Measurements from ENCODE around the gene DKK3.

Gene DKK3

GRCh38 chr11:12003815-12004214 is 4.6 kb downstream of the DKK3 start:
- no peak for DNase-seq (ENCODE audit: low read depth in 2 of 2)

DNA sequence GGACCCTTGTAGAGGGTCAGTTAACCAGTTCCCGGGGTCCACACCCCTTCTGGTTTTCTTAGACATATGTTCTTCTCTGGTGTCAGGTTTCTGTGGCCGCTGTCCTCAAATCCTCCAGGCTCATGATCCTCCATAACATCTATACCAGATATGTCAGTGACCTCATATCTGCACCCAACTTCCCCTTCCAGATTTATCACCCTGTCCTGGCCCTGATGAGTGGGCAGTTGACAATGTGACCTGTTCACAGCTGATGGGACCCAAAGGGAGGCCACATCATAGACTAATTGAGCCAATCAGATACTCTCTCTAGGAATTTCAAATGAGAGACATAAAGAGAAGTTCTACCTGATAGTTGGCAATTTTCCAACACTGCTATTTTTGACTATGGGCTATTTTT is 5.1 kb downstream of the DKK3 start:
- DNase-seq (ENCODE audit: low read depth in 2 of 2) = no peak

DNA sequence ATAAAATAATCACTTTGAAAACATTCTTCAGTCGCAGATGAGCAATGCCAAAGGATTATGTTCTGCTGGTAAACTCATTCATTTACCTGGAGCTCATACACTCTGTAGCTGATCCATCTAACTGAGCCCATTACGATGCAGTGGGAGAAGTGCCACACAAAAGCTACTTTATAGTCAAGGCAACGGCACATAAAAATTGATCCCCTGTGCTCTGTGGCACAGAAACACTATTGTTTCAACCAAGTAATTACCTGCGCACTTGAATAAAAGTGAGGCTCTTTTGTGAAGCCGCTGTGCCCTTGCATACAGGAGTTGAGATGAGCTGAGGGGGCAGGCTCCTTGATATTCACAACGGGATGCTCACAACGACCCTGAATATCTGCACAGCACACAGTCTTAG is 7.2 kb downstream of the DKK3 start:
- DNase-seq (ENCODE audit: low read depth in 2 of 2) = no peak

GRCh38 chr11:11998091-11998781 is 10.2 kb downstream of the DKK3 start:
- no peak for DNase-seq (ENCODE audit: low read depth in 2 of 2)

- DNase-seq (ENCODE audit: low read depth in 2 of 2) = no peak
These were observed 11.4 kb downstream of the DKK3 start for GRCh38 chr11:11997049-11997322.

DNA sequence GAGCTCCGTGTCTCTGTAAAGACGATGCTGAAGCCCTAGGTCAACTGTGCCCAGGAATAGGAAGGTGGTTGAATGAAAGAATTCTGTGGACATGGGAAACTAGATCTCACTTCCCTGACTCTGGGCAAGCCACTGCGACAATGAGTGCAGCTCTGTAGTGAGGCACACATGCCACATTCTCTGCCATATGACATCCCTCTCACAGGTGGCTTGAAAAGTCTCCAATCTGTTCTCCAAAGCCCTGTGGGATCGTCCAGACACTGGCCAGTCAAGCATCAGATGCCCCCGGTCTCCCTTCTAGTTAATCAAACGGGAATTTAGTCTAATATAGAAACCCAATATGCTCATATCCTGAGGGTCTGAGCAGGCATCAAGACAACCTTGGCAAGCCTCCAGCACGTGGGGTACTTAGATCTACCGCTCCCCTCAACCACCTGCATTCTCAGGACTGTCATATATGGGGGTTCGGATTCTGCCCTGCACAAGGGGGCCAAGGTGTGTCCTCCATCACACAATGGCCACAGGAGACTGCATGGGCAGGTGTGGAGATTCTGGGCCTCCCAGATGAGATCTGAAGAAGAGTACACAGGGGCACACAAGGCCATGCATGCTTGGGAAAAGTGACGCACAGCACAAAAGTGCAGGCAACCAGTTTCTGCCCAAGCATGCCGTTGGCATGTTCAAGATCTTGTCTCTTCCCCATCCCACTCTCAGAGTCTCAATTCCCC is 11.9 kb downstream of the DKK3 start:
- no peak for DNase-seq (ENCODE audit: low read depth in 2 of 2)

- DNase-seq (ENCODE audit: low read depth in 2 of 2) = no peak
These were observed 12.8 kb downstream of the DKK3 start for GRCh38 chr11:11995601-11996000.

GRCh38 chr11:11993839-11994238 is 14.6 kb downstream of the DKK3 start:
- DNase-seq (ENCODE audit: low read depth in 2 of 2) = no peak

DNA sequence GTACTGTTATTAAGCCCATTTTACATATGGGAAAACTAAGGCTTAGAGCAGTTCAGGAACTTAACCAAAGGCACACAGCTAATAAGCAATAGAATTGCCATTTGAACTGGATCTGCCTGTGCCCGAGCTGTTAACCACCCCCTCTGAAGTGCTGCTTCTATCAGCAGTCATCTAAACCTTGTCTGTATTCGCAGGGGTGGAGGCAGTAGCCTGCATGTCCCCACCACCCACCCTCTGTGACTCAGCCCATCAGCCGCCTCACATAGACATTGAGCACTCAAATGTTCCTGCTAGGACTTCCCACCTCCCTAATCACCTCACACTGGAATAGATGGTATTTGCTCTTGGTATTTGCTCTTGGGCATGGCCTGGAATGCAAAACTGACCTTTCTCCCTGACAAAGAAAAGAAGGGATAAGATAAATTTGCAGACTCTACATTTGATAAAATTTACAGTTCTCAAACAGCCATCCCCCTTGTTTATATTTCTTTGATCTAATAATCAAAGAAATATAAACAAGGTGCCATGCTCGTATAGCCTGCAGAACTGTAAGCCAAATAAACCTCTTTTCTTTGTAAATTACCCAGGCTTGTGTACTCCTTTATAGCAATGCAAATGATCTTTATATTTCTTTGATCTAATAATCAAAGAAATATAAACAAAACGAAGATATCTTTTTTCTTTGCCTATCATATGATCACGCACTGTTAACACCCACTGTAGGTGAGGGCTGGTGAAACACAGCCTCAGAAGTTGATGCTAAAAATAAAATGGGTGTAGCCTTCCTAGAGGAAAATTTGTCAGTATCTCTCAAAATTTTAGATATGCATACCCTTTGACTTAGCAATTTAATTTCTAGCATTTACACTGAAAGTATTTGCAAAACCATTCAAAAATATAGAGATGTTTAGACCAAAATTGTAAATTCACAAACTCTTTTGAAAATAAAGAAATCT is 15.9 kb downstream of the DKK3 start:
- no peak for DNase-seq (ENCODE audit: low read depth in 2 of 2)

DNA sequence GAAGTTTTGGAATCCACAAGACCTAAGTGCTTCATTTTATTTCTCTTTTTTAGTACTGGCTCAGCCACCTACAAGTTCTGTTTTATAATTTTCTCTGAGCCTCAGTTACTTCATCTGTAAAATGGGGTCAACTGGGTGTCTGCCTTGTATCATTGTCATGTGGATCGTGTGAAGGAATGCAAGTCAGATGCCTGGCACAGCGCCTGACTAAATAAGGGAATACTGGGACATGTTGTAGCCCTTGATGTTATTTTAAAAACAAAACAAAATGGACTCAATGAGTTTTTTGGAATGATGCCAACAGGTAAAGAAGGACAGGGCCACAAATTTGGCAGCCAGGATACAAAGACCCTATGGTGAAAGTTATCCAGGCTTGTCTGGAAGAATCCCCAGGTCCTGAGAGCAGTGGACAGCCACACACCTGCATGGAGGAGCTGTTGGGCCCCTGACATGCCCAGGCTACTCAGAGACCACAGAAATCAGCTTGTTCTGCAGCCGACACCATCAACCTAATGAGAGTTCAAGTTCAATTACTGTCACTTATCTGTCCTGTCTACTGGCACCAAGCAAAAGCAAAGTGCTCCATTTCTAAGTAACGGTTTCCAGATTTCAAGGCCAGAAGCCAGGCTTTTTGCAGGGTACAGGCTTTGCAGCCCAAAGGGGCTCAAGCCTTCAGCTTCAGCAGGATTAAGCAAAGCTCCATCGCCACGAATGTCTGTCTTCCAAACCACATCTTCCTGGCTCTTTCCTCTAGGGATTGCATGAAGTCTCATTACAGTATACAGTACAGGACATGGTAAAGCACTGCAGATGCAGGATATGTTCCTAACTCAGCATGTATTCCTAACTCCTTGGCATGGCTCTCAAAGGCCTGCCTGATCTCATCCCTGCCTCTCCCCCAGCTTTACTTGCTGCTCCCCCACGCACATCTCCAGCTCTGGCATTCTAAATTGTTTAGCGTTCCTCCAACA is 18.4 kb downstream of the DKK3 start:
- DNase-seq (ENCODE audit: low read depth in 2 of 2) = no peak

GRCh38 chr11:11988681-11989261 is 19.7 kb downstream of the DKK3 start:
- DNase-seq (ENCODE audit: low read depth in 2 of 2) = no peak

DNA sequence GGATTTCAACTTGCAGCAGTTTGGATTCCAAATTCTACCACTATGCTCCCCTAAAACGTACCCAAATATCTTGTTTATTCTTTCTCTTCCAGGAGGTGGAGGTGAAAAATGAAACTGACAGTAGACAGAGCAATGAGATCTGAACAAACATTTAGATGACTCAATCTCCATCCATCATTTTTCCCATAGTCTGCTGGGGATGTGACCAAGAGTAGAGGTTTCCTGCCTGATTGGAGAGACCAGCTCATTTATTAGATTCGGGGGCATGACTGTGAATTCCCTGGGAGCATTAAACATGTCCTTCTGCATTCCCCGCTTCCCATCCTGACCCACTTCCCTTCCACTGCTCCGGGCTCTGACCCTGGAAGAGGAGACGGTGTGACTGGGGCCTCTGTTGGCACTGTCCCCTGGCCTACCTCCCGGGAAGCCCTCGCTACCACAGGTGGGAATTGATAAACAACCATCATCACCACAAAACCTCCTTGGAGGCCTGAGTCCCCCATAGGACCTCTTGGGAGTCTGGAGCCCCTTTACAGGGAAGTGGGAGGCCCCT is 20.3 kb downstream of the DKK3 start:
- no peak for DNase-seq (ENCODE audit: low read depth in 2 of 2)

DNA sequence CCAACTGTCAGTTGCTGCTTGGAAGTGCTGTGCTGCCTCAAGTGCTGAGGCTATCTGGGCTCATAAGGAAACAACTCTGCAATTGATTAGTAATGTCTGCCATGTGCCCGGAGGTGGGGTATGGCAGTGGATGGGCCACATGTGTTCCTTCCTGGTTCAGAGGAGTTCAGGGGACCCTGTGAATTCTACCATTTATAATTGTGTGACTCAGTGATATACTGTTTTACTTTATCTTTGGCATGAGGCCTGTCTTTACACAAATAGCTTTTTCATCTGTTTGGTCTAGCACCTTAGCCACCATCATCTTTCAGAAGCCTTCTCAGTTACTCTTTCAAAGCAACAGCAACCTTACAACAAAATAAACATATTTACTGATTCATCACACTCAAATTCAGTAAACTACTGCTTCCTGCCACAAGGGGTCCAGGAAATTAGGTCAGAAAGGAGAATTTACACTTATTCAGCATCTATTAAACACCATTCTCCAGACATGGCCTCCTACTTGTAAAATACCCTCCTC is 20.9 kb downstream of the DKK3 start:
- DNase-seq (ENCODE audit: low read depth in 2 of 2) = no peak

GRCh38 chr11:11985954-11986949 is 22.2 kb downstream of the DKK3 start:
- no peak for DNase-seq (ENCODE audit: low read depth in 2 of 2)

- DNase-seq (ENCODE audit: low read depth in 2 of 2) = no peak
These were observed 23.3 kb downstream of the DKK3 start for GRCh38 chr11:11985016-11985715.

DNA sequence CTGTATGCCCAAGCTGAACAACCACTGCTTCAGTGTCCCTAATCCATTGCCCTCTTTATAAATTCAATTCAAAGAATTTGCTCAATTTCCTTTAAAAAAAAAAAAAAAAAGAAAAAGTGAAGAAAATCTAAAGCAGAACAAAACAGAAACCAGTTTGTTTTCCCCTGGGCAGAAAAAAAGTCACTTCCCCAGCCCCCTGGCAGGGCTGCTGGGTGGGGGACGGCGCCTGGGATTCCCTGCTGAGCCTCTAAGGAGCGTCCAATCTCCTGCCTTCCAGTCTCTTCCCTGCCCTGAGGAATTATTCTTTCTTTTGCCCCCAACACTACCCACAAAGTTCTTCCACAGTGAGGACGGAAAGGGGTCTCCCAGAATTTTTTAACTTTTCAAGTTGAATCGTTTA is 23.9 kb downstream of the DKK3 start:
- DNase-seq (ENCODE audit: low read depth in 2 of 2) = no peak

DNA sequence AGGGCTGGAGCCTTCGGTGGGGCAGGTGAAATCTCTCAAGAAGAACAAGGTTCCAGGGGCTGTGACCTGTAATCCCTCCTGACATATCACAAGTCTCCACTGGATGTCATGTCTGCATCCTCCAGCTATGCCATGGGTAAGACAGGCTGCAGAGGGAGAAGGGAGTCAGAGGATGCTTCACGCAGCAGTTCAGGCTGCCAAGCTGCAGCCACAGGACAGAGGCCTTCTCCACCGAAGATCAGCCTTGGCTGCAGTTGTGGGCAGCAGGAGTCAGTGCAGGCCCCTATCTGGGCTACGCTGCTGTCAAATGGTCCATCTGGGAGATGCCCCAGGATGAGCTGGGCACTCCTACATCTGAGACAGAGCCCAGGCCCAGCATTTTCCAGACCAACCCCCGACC is 25.0 kb downstream of the DKK3 start:
- DNase-seq (ENCODE audit: low read depth in 2 of 2) = no peak

GRCh38 chr11:11982975-11983374 is 25.5 kb downstream of the DKK3 start:
- DNase-seq (ENCODE audit: low read depth in 2 of 2) = no peak

- no peak for DNase-seq (ENCODE audit: low read depth in 2 of 2)
These were observed 26.0 kb downstream of the DKK3 start for GRCh38 chr11:11982461-11982860.
